ENCODE data around the gene ZBTB17. TPM values are rescaled to one million over a fixed set of nuclear protein-coding genes. Genes with fewer than 3 reads are reported as not detected.

The ZBTB17 gene
- total and polyA plus RNA-seq, 9 of the 15 experiments (the other 6 are each of a cell fraction or from before 2014, with no cell fraction given): 1.1 to 53.4 (median 29.6) TPM

DNA sequence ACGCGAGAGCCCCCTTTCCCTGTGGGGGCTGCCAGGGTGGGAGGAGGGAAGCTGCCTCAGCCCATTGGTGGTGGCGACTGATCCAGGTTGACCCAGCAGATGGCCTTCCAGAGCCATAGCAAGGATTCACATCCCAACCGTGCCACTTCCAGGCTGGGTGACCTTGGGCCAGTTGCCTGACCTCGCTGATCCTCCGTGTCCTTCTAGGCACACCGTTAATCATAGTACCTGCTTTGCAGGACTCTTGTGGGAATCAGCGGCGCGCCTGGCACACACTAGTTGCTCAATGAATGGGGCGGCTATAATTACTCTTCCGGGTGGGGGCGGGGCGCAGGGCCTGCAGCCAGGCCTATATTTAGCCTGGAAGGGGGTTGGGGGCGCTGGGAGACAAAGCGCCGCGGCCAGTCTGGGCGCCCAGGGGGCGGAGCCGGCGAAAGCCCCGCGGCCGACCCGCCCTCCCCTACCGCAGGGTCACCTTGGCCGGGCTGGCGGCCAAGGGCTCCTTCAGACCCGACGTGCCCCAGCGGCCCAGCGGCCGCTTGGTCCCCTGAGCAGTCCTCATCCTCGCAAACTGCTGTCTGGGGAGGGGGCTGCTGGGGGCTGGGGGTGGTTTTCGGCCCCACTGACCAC lies 36.8 kb upstream of the ZBTB17 start (continued):
- TF ChIP-seq, protein P1, sequence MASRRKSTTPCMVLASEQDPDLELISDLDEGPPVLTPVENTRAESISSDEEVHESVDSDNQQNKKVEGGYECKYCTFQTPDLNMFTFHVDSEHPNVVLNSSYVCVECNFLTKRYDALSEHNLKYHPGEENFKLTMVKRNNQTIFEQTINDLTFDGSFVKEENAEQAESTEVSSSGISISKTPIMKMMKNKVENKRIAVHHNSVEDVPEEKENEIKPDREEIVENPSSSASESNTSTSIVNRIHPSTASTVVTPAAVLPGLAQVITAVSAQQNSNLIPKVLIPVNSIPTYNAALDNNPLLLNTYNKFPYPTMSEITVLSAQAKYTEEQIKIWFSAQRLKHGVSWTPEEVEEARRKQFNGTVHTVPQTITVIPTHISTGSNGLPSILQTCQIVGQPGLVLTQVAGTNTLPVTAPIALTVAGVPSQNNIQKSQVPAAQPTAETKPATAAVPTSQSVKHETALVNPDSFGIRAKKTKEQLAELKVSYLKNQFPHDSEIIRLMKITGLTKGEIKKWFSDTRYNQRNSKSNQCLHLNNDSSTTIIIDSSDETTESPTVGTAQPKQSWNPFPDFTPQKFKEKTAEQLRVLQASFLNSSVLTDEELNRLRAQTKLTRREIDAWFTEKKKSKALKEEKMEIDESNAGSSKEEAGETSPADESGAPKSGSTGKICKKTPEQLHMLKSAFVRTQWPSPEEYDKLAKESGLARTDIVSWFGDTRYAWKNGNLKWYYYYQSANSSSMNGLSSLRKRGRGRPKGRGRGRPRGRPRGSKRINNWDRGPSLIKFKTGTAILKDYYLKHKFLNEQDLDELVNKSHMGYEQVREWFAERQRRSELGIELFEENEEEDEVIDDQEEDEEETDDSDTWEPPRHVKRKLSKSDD (conservative IDR thresholded peaks at IDR 0.05; ENCODE audit: low read length): no peak
- TF ChIP-seq FOS (IDR thresholded peaks at IDR 0.05; ENCODE audit: extremely low read depth, insufficient read length): no peak
- no peak for TF ChIP-seq ETS1 (conservative IDR thresholded peaks at IDR 0.05; ENCODE audit: control insufficient read depth, low read depth, low read length)
- TF ChIP-seq BHLHE40 (IDR thresholded peaks at IDR 0.05; ENCODE audit: low read length): peak; percentile 50
- TF ChIP-seq MTF1 (CRISPR knock-in tag; IDR thresholded peaks at IDR 0.05; ENCODE audit: borderline replicate concordance): no peak
- TF ChIP-seq CAMTA2 (CRISPR knock-in tag; conservative IDR thresholded peaks at IDR 0.05): 0 out of 2 replicates have a peak, but pooled peaks have one; percentile 65
- TF ChIP-seq, protein P2, sequence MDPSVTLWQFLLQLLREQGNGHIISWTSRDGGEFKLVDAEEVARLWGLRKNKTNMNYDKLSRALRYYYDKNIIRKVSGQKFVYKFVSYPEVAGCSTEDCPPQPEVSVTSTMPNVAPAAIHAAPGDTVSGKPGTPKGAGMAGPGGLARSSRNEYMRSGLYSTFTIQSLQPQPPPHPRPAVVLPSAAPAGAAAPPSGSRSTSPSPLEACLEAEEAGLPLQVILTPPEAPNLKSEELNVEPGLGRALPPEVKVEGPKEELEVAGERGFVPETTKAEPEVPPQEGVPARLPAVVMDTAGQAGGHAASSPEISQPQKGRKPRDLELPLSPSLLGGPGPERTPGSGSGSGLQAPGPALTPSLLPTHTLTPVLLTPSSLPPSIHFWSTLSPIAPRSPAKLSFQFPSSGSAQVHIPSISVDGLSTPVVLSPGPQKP (CRISPR knock-in tag; IDR thresholded peaks at IDR 0.05): no peak
- TF ChIP-seq MAFF (IDR thresholded peaks at IDR 0.05; ENCODE audit: low read length): no peak
- TF ChIP-seq CHD1 (IDR thresholded peaks at IDR 0.05; ENCODE audit: low read length): no peak
- no peak for TF ChIP-seq SETDB1 (IDR thresholded peaks at IDR 0.05; ENCODE audit: low read length)
- no peak for TF ChIP-seq ELF4 (CRISPR knock-in tag; IDR thresholded peaks at IDR 0.05)
- TF ChIP-seq ZNF583 (CRISPR knock-in tag; IDR thresholded peaks at IDR 0.05): no peak
- TF ChIP-seq, protein P3, sequence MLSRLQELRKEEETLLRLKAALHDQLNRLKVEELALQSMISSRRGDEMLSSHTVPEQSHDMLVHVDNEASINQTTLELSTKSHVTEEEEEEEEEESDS (CRISPR knock-in tag; IDR thresholded peaks at IDR 0.05): no peak
- no peak for TF ChIP-seq ZNF696 (CRISPR knock-in tag; conservative IDR thresholded peaks at IDR 0.05)
- no peak for TF ChIP-seq ZNF507 (tag; conservative IDR thresholded peaks at IDR 0.05)
- TF ChIP-seq RBM39 (optimal IDR thresholded peaks at IDR 0.05; ENCODE audit: low read depth, low read length): no peak
- TF ChIP-seq BRCA1 (IDR thresholded peaks at IDR 0.05): no peak
- no peak for TF ChIP-seq BRCA1 (CRISPR knock-in tag; IDR thresholded peaks at IDR 0.05)
- TF ChIP-seq USF1 (CRISPR knock-in tag; IDR thresholded peaks at IDR 0.05): no peak
- no peak for TF ChIP-seq XRCC4 (IDR thresholded peaks at IDR 0.05; ENCODE audit: extremely low read depth, insufficient read depth, insufficient read length)
- no peak for TF ChIP-seq KAT7 (CRISPR knock-in tag; IDR thresholded peaks at IDR 0.05; ENCODE audit: borderline replicate concordance)
- TF ChIP-seq ZFX (CRISPR knock-in tag; IDR thresholded peaks at IDR 0.05): peak; percentile 95

Data from K562 (cell line).